GM12891 (cell line): Measurements from ENCODE around the gene RAB40C.

Source experiments
- POLR2A ChIP-seq: IDR thresholded peaks from 2 replicates; pipeline ENCODE4 v1.6.1; 2011; ENCODE audit warnings: low read depth, low read length, control low read depth
- POLR2AphosphoS5 ChIP-seq: IDR thresholded peaks from 2 replicates; pipeline ENCODE4 v1.6.1; 2011; ENCODE audit warnings: low read depth, low read length, control low read depth
- SPI1 ChIP-seq: IDR thresholded peaks from 2 replicates; pipeline ENCODE4 v1.6.1; 2011; ENCODE audit warnings: low read depth, low read length, control low read depth
- TAF1 ChIP-seq: IDR thresholded peaks from 2 replicates; pipeline ENCODE4 v1.6.1; 2011; ENCODE audit warnings: low read depth, low read length, control low read depth

DNA sequence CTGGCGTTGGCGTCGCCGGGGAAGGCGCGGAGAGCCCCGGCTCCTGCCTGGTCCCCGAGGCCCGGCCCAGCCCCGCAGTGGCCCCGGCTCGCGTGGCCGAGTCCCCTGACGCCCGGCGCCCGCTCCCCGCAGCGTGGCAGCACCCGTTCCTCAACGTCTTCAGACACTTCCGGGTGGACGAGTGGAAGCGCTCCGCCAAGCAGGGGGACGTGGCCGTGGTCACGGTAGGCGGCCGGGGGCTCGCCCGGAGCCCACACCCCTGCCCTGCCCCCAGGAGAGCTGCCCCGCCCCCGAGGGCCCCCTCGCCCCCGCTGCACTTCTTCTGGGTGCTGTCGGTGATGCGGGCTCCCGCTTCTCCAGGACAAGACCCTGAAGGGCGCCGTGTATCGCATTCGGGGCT lies 59.8 kb downstream of the RAB40C start:
- TF ChIP-seq POLR2A: no peak
- no peak for TF ChIP-seq TAF1
- TF ChIP-seq POLR2AphosphoS5: no peak
- no peak for TF ChIP-seq SPI1
